NK-92 treated with Interleukin-12 subunit alpha and Interleukin-12 subunit beta, amount 100 ng/mL, for 24 hours (cell line): Measurements from ENCODE around the gene CYB561D2.
A peak's percentile ranks its signal among the peaks of the same experiment; 100 is the strongest.
"Not testable (repeated sequence)": the region's sequence is repeated elsewhere in the genome, so short reads cannot be mapped to it uniquely, and the experiment has no call there.

ENCODE experiments used
- DNase-seq: peaks from one replicate; lab custom pipeline; 2025; lab: John Stamatoyannopoulos, UW

Gene CYB561D2

GRCh38 chr3:50350527-50351322 is at the start of gene CYB561D2, which contains the start of gene NPRL2:
Gene CYB561D2, plus strand, starts transcription at chr3:50350862. Its CDS starts 572 bp downstream, at chr3:50351434.
Gene NPRL2, minus strand, starts transcription at chr3:50350775. Its CDS starts 123 bp downstream, at chr3:50350652.
- DNase-seq = peak; percentile 95

GRCh38 chr3:50302095-50303012 is 48.3 kb upstream of the CYB561D2 start:
- DNase-seq = no peak

GRCh38 chr3:50303013-50303815 is 47.4 kb upstream of the CYB561D2 start, which contains the start of gene HYAL1:
Gene HYAL1, minus strand, starts transcription at chr3:50303574. Its CDS starts 618 bp downstream, at chr3:50302956.
- DNase-seq = no peak

DNA sequence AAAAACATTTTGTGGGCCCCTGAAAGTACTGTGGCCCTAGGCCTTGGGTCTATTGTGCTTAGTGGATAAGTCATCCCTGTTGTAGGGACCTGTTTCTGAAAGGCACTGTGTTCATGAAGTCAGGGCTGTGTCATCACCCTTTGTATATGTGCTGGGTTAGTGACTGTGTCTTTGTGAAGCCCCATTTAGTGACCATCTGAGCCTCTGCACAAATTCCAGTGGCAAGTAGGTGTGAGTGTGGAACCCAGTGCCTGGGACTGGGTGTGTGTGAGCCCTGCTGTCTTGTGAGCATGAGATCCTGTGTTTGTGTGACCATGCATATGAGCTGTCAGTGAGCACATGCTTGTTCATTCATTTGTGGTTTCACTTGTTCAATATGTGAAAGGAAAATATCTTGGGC is 46.1 kb upstream of the CYB561D2 start:
- no peak for DNase-seq

GRCh38 chr3:50312041-50312440 is 38.6 kb upstream of the CYB561D2 start:
- not testable (repeated sequence) for DNase-seq

DNA sequence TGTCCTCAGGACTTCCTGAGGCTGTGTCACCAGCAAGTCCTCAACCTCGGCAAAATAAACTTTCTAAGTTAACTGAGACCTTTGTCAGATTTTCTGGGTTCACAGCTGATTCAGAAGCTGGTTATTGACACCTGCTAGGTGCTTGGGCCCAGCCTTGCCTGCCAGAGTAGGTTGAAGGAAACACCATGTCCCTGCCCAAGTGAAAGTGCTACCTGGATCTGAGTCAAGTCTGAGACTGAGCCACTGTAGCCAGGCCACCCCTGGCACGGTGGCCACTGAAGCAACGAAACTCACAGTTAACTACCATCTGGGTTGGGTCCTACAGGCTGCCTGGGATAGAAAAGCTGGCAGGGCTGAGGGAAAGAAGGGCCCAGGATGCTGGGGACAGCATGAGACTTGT is 36.3 kb upstream of the CYB561D2 start:
- no peak for DNase-seq

GRCh38 chr3:50314816-50315215 is 35.8 kb upstream of the CYB561D2 start:
- no peak for DNase-seq

GRCh38 chr3:50316657-50317242 is 33.9 kb upstream of the CYB561D2 start:
- no peak for DNase-seq

DNA sequence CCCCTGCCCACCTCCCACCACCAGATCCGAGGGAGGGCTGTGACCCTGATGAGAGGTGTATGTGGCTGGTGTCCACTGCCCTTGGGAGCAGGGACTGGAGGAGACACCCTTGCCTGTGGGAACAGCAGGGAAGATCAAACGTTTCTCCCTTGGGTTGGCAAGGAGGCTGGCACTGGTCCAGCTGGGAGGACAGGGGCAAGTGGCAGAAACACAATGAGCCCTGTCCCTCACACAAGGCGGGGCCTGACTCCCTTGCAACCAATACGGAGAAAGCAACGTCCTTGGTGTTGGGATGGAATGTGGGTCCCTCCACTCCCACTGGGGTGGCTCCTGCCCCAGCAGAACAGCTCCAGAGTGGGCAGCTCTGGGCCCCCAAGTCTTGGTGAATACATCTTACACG is 33.4 kb upstream of the CYB561D2 start:
- no peak for DNase-seq

GRCh38 chr3:50318163-50318562 is 32.5 kb upstream of the CYB561D2 start:
- no peak for DNase-seq

DNA sequence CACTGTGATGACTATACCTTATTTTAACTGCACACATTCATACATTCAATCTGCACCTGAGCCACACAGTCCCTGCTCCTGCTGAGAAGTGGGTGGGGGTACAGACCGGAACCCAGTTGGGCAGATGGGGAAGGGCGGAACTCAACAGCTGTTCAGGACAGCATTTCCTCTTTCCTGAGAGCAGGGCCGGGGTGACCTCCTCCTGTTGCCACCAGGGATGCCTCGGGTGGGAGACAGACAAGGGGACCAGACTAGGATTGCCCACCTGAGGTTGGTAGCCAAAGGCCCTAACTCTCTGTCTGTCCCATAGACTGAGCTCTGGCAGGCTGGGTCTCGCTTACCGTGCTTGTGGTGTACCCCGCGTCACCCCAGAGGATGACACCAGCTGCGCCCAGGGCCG is 32.0 kb upstream of the CYB561D2 start:
- no peak for DNase-seq

DNA sequence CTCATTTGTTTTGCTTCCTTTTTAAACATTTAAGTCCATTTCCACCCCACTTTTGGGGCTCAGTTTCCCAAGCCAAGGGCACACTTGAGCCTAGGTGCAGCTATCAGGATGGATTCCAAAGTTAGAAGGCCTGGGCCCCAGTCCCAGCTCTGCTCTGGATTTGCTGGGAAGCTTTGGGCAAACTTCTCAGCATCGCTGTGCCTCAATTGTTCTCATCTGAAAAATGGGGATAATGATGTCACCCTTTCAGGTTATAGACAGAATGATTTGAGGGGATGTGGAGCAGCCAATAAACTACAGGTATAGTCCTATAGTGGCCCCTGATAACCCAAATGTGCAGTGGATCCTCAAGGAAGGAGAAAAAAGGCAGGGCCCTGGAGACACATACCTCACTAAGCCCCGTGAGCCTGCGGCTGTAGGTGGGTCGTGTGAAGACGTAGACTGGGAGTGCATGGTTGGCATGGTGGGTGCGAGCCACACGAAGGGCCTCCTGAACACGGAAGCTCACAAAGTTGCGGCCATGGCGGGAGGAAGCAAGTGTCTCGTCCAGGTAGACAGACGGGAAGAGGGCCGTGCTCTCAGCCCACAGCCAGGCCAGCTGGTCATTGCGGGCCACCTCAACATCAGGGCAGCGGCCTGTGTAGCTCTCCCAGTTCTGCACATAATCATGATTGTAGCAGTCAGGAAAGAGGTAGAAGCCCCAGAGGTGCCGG is 31.3 kb upstream of the CYB561D2 start:
- no peak for DNase-seq

DNA sequence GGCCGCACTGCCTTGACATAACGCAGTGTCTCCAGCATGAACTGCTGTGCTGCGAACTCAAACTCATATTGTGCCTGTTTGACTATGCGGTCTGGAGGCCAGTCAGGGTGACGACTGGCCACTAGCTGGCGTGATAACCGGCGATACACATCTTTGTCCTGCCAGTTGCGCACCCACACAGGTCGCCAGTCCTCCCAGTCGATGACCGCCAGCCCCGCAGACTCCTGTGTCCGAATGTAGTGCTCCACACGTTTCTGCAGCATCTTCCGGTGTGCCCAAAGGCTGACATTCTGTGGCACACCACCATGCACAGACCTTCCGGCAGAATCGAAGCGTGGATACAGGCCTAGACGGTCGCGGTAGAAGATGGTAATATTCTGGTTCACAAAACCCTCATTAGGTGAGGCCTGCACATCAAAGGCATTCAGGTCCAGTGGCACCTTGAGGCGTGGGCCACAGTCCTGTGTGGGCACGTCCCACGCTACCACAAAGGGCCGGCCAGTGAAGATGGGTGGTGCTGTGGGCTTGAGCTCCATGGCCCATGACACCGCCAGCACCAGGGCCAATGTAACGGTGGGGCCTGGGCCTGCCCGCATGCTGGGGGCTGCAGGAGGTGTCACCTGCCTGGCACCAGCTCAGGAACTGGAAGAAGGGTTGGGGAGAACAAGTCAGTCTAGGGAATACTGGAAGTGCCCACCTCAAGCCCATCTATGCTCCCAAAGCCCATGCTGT is 30.6 kb upstream of the CYB561D2 start:
- no peak for DNase-seq

DNA sequence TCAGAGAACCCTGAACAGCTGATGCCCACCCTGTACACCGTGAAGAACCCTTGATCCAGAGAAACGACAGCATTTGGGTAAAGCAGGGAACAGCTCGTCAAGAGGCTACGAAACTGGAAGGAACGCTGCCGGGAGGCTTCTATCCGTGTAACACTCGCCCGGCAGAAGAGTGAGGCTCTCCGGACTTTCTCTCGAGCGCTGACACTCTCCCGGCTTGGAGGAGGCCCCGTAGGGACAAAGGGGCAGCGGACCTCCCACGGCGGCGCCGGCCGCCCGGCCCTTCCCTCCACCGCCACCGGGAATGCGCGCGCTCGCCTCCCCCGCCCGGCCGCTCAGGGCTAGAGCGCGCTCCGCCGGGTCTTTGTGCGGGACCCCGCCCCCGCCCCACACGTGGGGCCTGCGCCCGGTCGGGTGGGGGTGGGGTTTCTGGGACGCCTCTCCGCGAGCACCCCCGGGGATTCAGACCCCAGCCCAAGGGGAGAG is 29.8 kb upstream of the CYB561D2 start:
- DNase-seq = no peak

DNA sequence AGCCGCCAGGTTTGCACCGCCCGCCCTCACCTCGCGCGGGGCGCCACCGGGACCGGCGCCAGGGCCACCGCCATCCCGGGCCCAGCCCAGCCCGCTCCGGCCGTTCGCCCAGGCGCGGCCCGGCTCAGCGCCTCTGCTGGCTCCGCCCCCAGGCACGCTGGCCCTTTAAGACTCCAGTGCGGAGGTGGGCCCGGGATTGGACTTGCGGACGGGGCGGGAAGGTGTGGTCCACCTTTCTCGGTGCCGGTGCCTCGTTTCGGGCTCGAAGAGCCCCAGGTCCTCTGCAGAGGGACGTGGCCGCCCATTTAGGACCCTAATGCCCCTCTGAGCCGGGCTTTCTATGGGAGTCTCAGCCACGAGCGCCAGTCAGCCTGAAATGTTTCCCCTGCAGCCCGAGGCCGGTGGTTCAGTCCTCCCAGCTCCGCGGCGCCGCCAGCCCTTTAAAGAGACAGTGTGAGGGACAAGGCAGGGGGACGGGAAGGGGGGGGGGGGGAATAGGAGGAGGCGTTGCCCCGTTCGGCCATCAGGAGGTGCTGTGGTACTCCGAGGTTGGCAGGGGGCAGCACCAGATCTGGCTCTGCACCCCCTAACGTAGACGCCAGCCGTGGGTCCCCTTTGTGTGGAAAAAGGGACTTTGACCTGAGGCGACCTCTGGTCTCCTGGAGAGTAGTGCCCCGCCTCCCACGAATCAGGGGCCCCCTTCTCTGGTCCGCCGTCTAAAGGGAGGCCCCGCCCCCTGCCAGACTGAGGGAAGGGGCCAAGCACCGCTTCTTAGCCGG is 29.1 kb upstream of the CYB561D2 start:
- DNase-seq = peak; percentile 63

DNA sequence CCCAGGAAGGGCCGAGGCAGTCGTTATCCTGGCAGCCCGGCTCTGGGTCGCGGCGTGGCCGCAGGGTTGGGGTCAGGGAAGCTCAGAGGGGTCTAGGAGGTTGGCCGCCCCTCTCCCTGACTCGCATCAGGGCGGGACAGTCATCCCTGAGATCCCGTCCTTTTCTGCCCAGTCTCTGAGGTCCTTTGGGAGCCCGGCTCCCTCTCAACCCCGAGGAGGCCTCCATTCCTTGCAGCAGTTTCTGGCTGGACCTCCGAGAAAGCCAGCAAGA is 28.6 kb upstream of the CYB561D2 start:
- no peak for DNase-seq

DNA sequence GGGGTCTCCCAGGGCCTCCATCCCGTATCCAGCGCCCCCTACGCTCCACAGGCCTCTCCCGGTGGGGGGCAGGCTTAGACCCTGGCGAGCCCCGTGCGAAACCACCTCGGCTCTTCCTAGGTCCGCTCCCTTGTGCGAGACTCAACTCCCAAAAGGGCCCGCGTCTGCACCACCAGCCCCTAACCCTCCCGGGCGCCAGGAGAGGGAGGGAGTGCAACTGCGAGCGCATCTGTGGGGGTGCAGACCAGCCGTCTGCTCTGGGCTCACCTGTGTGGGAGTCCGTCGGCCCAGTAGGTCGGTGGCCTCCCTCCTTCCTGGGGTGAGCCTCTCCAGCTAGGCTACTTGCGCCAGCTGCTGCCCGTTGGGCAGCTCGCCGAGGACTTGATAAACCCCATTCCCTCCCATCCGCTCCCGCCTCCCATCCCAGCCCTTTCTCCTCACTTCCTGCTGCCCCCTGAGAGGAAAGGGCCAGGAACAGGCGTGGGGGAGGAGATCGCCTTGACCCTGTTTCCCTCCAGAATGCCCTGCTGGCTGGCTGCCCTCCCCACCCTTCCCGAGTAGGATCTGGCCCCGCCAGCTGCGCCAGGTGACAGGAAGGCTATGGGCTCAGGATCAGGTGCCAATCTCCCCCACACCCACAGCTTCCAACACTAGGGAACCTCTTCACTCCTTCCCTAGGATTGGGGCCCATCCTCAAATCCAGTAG is 28.1 kb upstream of the CYB561D2 start, which contains the start of gene HYAL2:
Gene HYAL2 (minus strand): TSS at position 360 of the 706 bp plus-strand sequence. CDS start 2,256 bp downstream, outside the sequence.
- DNase-seq = no peak

GRCh38 chr3:50323092-50323600 is 27.5 kb upstream of the CYB561D2 start:
- DNase-seq = no peak
